Inferior parietal cortex (tissue), 1 donor: ENCODE measurements around the gene CD48.
"Not testable (repeated sequence)": the region's sequence is repeated elsewhere in the genome, so short reads cannot be mapped to it uniquely, and the experiment has no call there.

Experiments used
- DNase-seq: peaks from one replicate; pipeline ENCODE4 v3.0.0-alpha.2; 2016; ENCODE audit errors: extremely low spot score

The CD48 gene

GRCh38 chr1:160741612-160742348, 30.2 kb upstream of the CD48 start:
- no peak for DNase-seq

GRCh38 chr1:160741092-160741501, 29.5 kb upstream of the CD48 start:
- no peak for DNase-seq

DNA sequence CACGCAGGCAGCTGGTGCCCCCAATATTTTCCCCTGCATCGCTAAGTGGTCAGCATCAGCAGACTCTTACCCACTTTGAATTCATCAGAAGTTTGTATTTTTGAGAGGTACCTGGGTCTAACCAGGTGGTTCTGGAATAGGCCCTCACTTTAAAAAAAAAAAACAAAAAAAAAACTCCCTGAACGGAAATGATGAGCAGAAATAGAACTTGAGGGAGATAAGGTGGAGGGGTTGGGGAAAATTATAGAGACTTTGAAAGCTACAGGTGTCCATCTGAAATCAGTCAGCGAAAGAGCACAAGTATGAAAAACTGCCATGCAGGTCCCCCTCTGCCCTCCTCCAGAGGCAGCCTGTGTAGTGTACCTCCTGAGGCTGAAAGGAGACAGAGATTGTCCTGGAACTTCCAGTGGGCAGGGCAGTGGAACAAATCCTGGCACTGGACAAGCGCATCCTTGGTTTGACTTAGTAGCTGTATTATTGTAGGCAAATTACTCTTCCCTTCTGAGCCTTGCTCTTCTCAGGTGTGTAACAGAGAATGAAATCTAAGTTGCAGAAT, 28.6 kb upstream of the CD48 start:
- no peak for DNase-seq

GRCh38 chr1:160739098-160739511, 27.5 kb upstream of the CD48 start, which contains the start of gene SLAMF7:
Gene SLAMF7 (plus strand): TSS chr1:160739247. CDS start chr1:160739302, 55 bp downstream.
- no peak for DNase-seq

GRCh38 chr1:160738271-160738670, 26.6 kb upstream of the CD48 start:
- no peak for DNase-seq

- no peak for DNase-seq
These were observed 22.7 kb upstream of the CD48 start for GRCh38 chr1:160734301-160734700.

DNA sequence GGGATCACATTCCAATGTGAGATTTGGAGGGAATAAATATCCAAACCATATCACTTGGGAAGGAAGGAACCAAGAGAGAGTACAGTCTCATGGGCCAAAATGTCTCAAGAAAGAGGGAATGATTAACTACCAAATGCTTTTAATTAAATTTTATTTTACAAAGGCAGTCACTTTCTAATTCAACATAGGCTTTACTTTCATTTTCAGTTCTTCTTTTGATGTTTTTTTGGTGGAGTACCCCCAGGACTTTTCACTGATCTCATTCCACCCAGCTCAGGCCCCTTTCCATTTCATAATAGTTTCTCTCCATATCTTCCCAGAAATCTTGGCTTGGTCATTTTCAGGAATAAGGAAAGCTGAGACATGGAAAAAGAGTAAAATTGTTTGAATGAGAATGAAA, 22.3 kb upstream of the CD48 start:
- DNase-seq, result no peak

GRCh38 chr1:160731990-160732389, 20.4 kb upstream of the CD48 start:
- DNase-seq, result no peak

DNA sequence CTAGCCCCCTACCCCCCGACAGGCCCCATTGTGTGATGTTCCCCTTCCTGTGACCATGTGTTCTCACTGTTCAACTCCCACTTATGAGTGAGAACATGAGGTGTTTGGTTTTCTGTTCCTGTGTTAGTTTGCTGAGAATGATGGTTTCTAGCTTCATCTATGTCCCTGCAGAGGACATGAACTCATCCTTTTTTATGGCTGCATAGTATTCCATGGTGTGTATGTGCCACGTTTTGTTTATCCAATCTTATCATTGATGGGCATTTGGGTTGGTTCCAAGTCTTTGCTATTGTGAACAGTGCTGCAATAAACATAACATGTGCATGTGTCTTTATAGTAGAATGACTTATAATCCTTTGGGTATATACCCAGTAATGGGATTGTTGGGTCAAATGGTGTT, 19.9 kb upstream of the CD48 start:
- DNase-seq, result not testable (repeated sequence)

GRCh38 chr1:160727316-160727640, 15.7 kb upstream of the CD48 start:
- no peak for DNase-seq

GRCh38 chr1:160726498-160727315, 15.1 kb upstream of the CD48 start:
- DNase-seq, result peak; percentile 85

- DNase-seq, result no peak
These were observed 14.5 kb upstream of the CD48 start for GRCh38 chr1:160726114-160726497.

DNA sequence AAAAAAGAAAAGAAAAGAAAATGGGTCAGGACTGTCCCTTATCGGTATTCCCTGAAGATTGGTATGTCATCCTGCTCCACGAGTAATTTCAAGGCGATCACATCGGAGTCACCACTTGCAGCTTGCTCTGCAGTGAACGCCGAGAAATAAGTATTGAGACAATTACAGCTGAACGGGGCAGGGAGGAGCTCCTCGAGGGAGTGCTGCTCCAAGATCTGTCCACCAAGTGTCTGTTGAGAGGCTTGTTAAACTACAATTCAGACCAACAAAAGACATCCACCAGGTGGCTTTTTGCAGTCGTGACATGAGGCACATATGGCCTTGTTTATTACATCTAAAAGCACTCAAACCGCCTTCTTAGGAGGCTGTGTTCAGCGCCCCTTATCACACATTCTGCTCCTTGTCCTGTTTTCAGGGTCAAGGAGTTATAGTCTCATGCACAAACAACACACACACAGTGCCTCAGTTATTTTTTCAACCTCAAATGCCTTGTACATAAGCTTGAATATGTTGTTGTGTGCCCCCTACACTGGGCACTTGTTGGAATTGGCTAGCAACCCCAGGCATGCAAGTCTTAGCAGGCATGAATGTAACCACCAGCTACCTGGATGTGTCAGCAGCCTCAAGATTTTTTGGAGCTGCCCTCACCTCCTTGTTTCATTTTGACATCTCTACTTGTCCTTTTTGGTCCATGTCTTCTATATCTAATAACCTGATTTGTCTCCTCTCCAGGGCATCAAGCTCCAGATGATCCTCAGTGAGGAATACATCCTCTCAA, 13.0 kb upstream of the CD48 start:
- DNase-seq, result no peak

DNA sequence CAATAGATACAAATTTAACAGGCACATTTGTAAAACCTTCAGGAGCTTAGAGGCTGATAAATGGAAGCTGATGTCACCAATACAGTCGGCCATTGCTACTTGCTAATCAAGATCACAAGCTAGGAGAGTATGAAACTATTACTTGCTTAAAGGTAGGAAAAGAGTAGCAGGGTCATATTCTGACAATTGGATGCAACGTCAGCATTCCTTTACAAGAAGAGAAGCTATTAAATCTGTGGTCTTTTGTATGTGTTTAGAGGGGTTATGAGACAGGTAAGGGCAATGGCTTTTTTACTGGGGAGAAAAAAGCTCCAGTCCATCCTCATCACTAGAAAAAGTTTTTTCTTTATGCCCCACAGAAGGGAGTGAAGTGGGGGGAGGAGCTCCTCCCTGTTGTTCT, 11.7 kb upstream of the CD48 start:
- DNase-seq, result no peak

DNA sequence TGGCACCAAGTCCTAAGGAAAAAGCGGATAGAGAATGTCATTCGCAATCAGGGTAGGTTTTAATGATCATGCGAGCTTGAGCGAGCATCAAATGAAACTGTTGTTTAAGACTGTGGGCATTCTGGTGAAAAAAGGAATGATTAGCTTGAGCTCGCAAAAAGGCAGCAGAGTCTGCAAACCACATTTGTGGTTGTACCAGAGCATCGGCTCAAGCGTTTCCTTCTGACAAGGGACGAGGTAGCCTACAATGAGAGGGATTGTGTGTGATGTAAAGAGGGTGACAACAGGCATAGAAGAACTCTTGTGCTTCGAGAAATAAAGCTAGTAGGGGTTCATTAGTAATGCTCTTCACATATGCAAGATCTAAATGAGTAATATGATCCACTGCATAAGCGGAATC, 11.1 kb upstream of the CD48 start:
- DNase-seq, result no peak

DNA sequence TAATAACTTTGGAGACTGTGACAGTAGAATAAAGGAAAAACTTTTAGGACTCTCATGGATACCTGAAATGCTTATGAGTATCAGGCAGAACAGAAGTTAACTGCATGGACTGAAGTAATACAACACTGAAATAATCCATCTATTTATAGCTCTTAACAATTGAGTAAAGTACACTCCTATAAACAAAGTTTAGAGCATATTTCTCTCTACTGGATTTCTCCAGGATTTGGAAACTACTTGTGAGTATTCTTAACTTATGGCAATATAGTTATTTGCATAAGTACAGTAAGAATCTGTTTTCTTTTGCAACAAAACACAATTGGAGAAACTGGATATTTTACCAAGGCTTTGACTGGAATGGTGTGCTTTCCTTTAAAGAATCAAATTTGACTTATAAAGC, 9.9 kb upstream of the CD48 start:
- no peak for DNase-seq

DNA sequence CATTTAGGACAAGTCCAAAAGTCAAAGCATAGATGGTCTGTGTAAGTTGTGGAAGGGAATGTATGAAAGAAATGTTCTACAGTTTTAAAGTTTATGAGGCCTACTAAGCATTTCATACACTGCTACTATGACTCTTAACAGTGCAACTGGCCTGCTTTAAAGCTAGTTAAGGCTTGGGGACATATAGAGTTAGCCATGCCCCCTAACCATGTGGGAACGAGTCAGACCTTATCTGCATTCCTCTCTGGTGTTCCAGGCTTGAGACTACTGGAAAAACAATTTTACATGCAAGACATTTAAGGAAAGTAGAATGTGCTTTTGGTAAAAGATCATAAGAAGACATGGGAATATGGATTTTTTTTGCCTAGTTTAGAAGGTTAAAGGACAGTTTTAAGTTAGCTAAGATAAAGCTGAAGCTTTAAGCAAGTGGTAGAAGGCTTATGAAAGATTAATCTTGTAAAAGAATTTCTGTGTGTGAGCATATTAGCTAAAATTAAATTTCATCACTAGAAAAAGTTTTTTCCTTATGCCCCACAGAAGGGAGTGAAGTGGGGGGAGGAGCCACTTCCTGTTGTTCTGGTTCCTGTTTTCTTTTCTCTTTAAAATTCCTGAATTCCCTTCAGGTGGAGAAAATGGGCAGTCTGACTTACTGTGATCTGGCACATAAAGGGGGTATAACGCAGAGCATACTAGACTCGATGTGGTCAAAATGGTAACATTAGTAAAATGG, 8.9 kb upstream of the CD48 start:
- DNase-seq, result no peak

GRCh38 chr1:160718210-160718609, 6.6 kb upstream of the CD48 start:
- no peak for DNase-seq

DNA sequence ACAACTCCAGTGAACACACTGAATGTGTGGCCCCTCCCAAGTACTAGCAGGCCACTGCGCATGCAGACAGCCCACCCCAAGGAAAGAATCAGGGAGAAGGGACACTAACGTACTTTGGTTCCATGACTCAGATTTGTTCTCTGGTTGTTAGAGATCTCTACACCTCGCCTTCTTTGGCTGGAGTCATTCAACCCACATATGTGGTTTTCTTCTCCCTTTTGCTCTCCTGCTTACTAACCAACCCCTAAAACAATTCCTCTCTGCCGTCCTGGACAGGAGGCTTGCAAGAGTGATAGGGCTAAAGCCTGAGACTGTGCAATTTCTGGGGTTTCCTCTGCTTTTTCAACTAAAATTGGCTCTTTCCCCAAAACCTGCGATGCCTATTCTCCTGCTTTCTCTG, 5.7 kb upstream of the CD48 start:
- DNase-seq, result no peak

DNA sequence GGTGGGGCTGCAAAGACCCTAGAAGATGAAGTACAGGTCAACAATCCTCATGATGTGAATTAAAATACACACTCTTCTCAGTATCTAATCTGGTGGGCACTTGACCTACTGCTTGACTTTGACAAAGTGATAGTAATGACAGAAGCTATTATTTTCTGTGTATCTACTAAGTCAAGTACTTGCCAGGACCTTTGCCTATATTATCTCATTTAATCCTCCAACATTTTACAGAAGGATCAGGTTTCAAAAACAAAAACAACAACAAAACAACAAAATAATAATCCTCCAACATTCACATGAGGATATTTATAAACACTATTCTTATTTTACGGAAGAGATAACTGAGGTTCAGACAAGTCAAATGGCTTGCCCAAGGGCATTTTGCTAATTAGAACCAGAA, 4.4 kb upstream of the CD48 start:
- no peak for DNase-seq

- DNase-seq, result not testable (repeated sequence)
These were observed 2.5 kb upstream of the CD48 start for GRCh38 chr1:160714034-160714648.
